GM18508 (cell line): ENCODE measurements around the gene DCST2.

Experiments used
- ATAC-seq: cut with Tn5 transposase; IDR thresholded peaks from one replicate; pipeline ENCODE4 v1.9.1; 2021; ENCODE audit warnings: moderate number of reproducible peaks; ENCODE audit not compliant: insufficient read depth, unreplicated experiment

The DCST2 gene

DNA sequence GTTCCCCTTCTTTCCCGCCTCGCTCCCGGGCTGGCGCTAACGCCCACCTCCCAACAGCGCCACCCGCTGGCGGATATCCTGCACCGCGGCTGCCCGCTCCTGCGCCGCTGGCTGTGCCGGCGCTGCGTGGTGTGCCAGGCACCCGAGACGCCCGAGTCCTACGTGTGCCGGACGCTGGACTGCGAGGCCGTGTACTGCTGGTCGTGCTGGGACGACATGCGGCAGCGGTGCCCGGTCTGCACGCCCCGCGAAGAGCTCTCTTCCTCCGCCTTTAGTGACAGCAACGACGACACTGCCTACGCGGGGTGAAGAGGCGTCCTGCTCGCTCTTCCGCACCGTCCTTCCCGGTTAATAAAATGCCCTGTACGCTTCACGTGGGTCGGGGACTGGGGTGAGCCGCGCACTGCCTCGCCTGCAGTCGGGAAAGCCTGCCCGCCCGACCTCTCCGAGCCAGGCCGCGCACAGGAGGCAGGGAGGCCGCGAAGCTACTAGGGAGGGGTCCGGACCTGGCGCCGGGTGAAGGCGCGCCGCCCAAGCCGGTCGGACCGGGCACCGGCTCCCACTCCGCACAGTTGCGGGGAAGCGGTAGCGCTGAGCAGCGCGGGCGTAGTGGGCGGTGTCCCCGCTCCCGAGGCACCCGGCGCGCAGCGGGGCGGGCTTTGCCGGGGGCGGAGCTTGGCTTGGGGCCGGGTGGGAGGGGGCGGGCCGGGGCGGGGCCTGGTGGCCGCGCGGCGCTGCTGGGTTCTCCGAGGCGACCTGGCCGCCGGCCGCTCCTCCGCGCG, 17.2 kb upstream of the DCST2 start, which contains the start of gene ADAM15:
ADAM15 (plus strand) TSS at position 757 of the 782 bp plus-strand sequence. CDS start 71 bp downstream, outside the sequence.
- ATAC-seq = no peak

DNA sequence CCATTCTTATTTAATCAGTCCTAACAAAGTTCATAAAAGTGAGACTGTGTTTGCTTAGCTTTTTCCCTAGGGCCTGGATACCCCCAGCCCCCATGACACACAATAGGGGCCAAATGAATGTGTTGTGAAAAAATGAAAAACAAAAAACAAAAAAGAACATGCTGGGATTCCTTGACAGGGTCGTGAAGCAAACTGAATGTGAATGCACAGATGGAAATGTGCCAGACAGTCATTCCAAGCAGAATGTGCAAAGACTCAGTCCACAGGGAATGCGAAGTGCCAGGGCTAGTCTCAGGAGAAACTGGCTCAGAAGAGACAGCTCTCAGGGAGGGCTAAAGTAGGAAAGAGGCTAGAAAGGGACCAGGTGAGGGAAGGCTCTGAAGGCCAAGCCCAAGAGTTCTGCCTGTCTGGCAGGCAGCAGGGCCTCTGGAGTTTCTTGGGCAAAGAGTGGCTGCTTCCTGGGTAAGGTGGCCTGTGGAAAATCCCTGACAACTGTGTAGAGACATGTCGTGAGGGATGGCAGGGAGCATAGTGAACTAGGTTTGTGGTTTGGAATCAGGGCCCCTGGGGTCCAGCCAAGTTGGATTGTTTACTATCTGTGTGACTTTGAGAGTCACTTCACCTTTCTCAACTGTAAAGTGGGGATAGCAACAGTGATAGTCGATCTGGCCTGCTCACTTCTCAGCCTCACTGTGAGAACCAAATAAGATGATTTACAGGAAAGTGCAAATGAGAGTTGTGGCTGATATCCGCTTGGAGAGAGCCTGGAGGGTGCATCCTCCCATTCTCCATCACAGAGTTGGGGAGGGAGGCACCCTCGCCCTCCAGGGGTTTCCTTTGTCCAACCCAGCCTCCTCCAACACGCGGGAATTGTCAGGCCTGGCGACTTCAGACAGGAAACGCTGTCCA, 16.3 kb upstream of the DCST2 start:
- no peak for ATAC-seq

DNA sequence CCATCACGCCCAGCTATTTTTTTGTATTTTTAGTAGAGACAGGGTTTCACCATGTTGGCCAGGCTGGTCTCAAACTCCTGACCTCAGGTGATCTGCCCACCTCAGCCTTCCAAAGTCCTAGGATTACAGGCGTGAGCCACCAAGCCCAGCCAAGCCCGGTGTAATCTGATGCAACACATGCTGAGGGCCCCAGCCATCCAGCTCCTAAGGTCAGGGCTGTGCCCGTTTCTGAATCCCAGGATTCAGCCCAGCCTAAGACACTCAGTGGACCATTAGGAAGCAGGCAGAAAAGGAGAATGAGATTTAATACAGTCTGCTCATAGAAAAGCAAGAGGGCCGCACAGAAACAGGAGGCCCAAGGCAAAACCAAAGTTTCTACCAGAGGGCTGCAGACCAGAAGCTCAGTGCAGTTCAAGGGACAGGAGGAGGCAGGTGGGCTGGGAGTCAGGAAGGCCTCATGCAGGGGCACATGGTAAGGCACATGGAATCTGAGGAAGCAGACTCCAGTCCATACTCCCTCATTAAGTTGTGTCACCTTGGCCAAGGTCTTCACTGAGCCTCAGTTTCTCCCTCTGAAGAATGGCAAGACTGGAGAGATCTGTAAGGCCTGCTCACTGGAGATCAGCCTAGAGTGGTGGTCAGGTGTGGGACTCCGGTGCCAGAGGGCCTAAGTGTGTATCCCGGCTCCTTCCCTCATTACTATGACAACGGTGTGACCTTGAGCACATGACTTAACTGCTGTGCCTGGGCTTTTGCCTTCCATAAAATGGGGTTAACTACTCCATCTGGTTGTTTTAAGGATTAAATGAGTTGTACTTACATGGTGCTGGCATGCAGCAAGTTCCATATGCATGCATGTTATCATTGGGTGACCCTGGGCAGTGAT, 15.1 kb upstream of the DCST2 start:
- no peak for ATAC-seq

- ATAC-seq = no peak
These were observed 11.5 kb upstream of the DCST2 start for GRCh38 chr1:155044812-155045657.

- no peak for ATAC-seq
These were observed 10.8 kb upstream of the DCST2 start for GRCh38 chr1:155044365-155044764.

GRCh38 chr1:155043793-155044192, 10.2 kb upstream of the DCST2 start:
- no peak for ATAC-seq

GRCh38 chr1:155043301-155043702, 9.7 kb upstream of the DCST2 start:
- no peak for ATAC-seq

DNA sequence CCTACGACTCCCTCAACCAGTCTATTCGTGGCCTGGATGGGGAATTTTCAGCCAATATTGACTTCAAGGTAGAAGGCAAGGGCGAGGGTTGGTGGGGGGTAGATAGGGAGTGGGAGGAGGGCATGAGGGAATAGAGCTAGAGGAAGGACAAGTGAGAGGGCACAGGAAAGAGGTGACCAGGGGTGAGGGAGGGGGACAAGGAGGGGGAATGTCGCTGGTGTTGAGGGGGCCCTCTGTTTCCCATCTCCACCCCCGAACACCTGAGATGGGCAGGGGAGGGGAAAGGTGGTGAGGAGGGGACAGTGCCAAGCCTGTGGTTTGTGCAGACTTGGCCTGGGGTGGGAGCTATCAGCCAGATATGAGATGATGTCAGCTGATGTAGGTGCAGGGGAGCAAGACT, 9.2 kb upstream of the DCST2 start:
- no peak for ATAC-seq

GRCh38 chr1:155040358-155041093, 6.9 kb upstream of the DCST2 start:
- no peak for ATAC-seq

- ATAC-seq = no peak
These were observed 5.7 kb upstream of the DCST2 start for GRCh38 chr1:155039308-155039669.

- ATAC-seq = no peak
These were observed 5.2 kb upstream of the DCST2 start for GRCh38 chr1:155038602-155039307.

GRCh38 chr1:155037851-155038441, 4.4 kb upstream of the DCST2 start:
- no peak for ATAC-seq

- ATAC-seq = no peak
These were observed 3.5 kb upstream of the DCST2 start for GRCh38 chr1:155037043-155037442.

- no peak for ATAC-seq
These were observed 2.4 kb upstream of the DCST2 start for GRCh38 chr1:155035936-155036335.

- ATAC-seq = no peak
These were observed 982 bp upstream of the DCST2 start for GRCh38 chr1:155034318-155035208.

- ATAC-seq = no peak
These were observed 695 bp downstream of the DCST2 start for GRCh38 chr1:155032886-155033285.

DNA sequence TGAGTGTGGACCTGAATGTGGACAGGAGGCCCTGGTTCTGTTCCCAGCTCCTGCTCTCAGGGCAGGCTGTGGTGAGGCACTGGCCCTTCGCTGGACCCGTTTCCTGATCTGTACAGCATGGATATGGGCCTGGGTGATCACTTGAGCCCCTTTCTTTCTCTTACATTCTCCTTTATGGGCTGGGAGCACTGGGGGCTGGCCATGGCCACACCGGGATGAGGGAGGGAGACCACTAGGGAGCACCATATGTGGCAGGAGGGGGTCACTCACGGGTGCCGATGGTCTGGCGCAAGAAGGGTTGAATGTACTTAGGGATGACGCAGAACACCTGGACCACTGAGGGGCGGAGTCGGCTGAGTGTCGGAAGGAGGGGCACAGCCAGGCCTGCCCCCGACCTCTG, 2.7 kb downstream of the DCST2 start:
- ATAC-seq = no peak
